Measurements from ENCODE around the gene TCEANC2. TPM values are rescaled to one million over a fixed set of nuclear protein-coding genes. Genes with fewer than 3 reads are reported as not detected.

Gene TCEANC2
- total and polyA plus RNA-seq, 12 donors = 1.4 to 5.9 (median 3.9) TPM

- Histone ChIP-seq H3K9me3 (no peaks in the 10 kb centered on the region), H3K27me3 (no peaks in the 10 kb centered on the region), H3K36me3 (peaks cover 0 to 30% (median 0%) of the 10 kb centered on the region in 9 donors), H3K4me1 (no peaks in the 10 kb centered on the region), H3K27ac (no peak overlapping the region), H3K4me3 (no peak overlapping the region)
- intact Hi-C loops (cut with DNase I) = loop anchor here in 8 of 10 donors (2.0 to 10.0 kb wide), 8 partner anchors 132 to 742 kb away; partner anchors contain the start of genes TTC22 (in 3 of the 8), CYB5RL (in 1 of the 8), MRPL37 (in 1 of the 8) and SSBP3 (in 1 of the 8)
- 49 to 59% methylated on average over 2 of the region's 2 CpGs for WGBS, 2 donors
- DNase-seq = no peak
- TF ChIP-seq, protein P1, sequence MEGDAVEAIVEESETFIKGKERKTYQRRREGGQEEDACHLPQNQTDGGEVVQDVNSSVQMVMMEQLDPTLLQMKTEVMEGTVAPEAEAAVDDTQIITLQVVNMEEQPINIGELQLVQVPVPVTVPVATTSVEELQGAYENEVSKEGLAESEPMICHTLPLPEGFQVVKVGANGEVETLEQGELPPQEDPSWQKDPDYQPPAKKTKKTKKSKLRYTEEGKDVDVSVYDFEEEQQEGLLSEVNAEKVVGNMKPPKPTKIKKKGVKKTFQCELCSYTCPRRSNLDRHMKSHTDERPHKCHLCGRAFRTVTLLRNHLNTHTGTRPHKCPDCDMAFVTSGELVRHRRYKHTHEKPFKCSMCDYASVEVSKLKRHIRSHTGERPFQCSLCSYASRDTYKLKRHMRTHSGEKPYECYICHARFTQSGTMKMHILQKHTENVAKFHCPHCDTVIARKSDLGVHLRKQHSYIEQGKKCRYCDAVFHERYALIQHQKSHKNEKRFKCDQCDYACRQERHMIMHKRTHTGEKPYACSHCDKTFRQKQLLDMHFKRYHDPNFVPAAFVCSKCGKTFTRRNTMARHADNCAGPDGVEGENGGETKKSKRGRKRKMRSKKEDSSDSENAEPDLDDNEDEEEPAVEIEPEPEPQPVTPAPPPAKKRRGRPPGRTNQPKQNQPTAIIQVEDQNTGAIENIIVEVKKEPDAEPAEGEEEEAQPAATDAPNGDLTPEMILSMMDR (IDR thresholded peaks at IDR 0.05) = peak; percentile 40 to 92 (median 76)
- peak; percentile 53 to 73 (median 64) for ATAC-seq
These were observed 16.9 kb downstream of the TCEANC2 start for GRCh38 chr1:54070171-54070837.

DNA sequence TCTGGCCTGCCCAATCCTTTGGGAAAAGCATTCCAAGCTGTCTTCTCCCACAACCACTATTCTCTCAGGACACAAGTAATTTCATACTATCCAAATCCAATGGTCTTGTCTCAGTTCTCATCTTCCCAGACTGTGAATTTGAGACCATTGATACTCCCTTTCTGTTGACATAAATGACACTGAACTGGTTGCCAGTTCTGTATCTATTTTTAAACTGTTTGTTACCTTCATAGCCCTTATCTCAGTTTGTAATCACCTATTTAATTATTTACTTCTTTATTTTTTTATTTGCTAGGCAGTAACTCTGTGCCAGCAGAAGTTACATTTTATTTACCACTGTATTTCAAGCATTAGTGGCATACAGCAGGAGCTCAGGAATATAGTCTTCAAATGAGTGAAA is 24.0 kb downstream of the TCEANC2 start:
- Histone ChIP-seq H3K27ac (no peak overlapping the region), H3K36me3 (peaks cover 0 to 20% (median 0%) of the 10 kb centered on the region in 9 donors), H3K4me1 (peaks cover 0 to 4% (median 3%) of the 10 kb centered on the region in 9 donors), H3K9me3 (no peaks in the 10 kb centered on the region), H3K27me3 (no peaks in the 10 kb centered on the region), H3K4me3 (no peak overlapping the region)
- intact Hi-C loops (cut with DNase I) = loop anchor here in 4 of 10 donors (10.0 kb wide), 3 partner anchors 327 to 727 kb away; partner anchors contain the start of genes TTC22 (in 3 of the 4), SSBP3 (in 1 of the 4) and TTC4 (in 1 of the 4)
- DNase-seq = no peak
- ATAC-seq = no peak
- TF ChIP-seq, protein P1 (IDR thresholded peaks at IDR 0.05) = no peak

DNA sequence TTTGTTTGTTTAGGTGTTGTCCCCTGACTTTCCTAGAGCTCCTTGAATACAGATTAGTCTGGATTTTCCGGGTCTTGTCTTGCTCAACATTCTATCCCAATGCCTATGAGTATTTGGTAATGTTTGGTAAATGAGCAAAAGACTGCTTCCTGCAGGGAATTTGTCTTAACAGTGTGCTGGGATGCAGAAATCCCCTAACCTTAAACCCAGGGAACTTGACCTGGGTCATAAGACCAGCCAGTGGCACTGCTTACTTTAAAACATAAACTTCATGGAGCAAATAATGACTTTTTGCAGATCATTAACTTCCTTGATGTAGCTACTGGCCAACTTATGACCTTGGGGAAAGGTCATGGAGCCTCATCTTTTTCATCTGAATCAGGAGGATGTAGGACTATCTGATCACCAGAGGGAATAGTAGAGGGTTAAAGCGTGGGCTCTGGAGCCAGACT is 27.2 kb downstream of the TCEANC2 start:
- 91 to 95% methylated on average over 2 of the region's 2 CpGs for WGBS, 2 donors
- Histone ChIP-seq H3K4me3 (no peak overlapping the region), H3K27me3 (no peaks in the 10 kb centered on the region), H3K9me3 (no peaks in the 10 kb centered on the region), H3K27ac (no peak overlapping the region), H3K4me1 (peaks cover 0 to 4% (median 3%) of the 10 kb centered on the region in 9 donors), H3K36me3 (peaks cover 0 to 9% (median 0%) of the 10 kb centered on the region in 9 donors)
- ATAC-seq = no peak
- intact Hi-C loops (cut with DNase I) = no loop called here
- no peak for DNase-seq
- TF ChIP-seq, protein P1 (IDR thresholded peaks at IDR 0.05) = no peak

GRCh38 chr1:54081306-54082270 is 28.2 kb downstream of the TCEANC2 start:
- 86 to 91% methylated on average over 8 of the region's 8 CpGs for WGBS, 2 donors
- peaks cover 0 to 8% (median 0%) of the 10 kb centered on the region in 9 donors for H3K36me3 ChIP-seq
- peaks cover 0 to 4% (median 3%) of the 10 kb centered on the region in 9 donors for H3K4me1 ChIP-seq
- H3K9me3 ChIP-seq = no peaks in the 10 kb centered on the region
- TF ChIP-seq, protein P1 (IDR thresholded peaks at IDR 0.05) = peak in 8 of 9 donors; percentile 53 to 81 (median 62)
- no peak overlapping the region for H3K27ac ChIP-seq
- ATAC-seq (peak in 7 of 8 donors; percentile 34 to 76 (median 70)), DNase-seq (peak; percentile 26 to 30)
- no peaks in the 10 kb centered on the region for H3K27me3 ChIP-seq
- intact Hi-C loops (cut with DNase I) = no loop called here
- H3K4me3 ChIP-seq = no peak overlapping the region

Measured in heart right ventricle (tissue), 16 donors.